Activated T-cell treated with anti-CD3 and anti-CD28 coated beads, Interleukin-2, amount 50 U/mL, for 1 hour (primary cell): ENCODE measurements around the gene NHEJ1.

Source experiments
- DNase-seq: peaks from one replicate; pipeline ENCODE4 v3.0.0-alpha.2; 2020

Gene NHEJ1

GRCh38 chr2:219084791-219085190 lies 75.8 kb downstream of the NHEJ1 start:
- no peak for DNase-seq

- no peak for DNase-seq
Observed at GRCh38 chr2:219082332-219082958, 78.2 kb downstream of the NHEJ1 start.

DNA sequence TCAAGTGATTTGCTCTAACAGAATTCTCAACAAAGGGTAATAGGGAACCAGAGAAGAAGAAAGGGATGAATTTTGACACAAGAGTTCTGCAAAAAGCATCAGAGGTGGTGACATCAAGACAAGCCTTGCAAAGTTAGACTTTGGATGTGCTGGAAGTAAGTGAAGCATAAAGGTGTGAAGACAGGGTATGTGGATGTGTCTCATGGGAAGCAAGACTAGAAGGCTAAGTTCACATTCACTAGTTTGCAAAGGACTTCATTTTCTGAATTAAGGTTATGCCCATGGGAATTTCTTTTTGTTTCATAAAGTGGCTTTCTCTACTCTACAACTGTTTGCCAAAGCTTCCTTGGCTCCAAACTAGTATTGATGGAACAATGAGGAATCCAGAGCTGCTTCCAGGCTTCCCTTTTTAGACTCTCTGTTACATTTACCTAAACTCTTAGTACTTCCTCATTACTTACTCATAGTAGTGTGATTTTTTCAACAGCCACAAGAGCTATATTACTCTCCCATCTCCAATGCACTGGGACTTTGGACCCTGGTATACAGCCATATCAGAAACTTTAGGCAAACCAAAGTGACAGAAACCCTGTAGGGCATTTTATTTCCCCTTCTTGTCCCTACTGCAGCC lies 78.8 kb downstream of the NHEJ1 start:
- DNase-seq: no peak

- DNase-seq: no peak
Observed at GRCh38 chr2:219081096-219081495, 79.5 kb downstream of the NHEJ1 start.

DNA sequence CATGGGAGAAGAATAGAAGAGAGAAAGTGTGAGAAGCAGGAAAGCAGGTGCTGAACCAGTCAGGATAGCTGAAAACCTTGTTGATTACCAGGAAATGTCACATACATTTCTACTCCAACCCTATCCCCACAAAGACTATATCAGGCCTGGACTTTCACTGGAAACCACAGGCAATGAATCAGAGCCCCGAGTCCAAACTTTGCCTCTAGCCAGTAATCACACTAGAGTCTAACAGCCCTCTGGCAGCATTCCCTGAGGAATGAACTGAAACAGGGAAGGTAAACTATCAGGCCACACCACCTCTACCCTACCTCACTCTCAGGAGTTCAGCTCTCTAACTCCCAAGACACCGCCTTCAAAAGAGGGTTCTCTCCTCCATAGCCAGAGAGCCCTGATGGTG lies 81.2 kb downstream of the NHEJ1 start:
- no peak for DNase-seq

DNA sequence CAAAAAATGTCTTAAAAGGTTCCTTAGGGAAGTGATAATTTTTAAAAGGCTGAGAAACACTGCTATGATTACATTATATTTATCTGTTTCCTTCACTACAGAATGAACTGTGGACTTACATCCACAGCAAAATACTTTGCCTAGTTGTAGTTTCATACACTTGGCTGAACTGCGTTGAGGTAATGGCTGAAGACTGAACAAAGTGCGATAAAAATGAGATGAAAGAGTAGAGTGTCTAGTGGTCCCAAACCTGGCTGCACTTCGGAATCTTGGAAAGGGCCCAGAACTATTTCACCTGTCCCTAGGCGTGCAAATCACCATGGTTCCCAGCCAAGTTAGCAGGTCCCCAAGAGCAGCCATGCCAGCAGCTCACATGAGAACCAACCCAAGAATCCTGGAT lies 81.7 kb downstream of the NHEJ1 start:
- DNase-seq: no peak

DNA sequence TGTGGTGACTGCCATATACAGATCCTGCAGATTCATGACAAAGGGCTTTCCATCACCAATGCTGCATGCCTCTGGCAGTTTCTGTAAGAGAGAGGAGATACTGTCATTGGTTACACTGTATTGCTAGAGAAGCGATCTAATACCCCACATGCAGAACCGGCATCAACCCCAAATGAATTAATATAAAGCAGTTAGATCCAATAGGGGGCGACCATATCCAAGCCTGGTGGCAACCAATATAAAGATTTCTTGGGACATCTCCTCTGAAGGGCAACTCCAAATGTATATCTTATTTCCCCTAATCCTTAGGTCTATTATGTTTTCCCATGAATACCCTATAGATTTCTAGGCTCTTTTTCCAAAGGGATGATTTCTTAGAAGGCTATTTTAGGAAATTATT lies 82.5 kb downstream of the NHEJ1 start:
- no peak for DNase-seq

- no peak for DNase-seq
Observed at GRCh38 chr2:219076253-219076652, 84.4 kb downstream of the NHEJ1 start.

GRCh38 chr2:219073413-219074129 lies 87.0 kb downstream of the NHEJ1 start:
- no peak for DNase-seq

DNA sequence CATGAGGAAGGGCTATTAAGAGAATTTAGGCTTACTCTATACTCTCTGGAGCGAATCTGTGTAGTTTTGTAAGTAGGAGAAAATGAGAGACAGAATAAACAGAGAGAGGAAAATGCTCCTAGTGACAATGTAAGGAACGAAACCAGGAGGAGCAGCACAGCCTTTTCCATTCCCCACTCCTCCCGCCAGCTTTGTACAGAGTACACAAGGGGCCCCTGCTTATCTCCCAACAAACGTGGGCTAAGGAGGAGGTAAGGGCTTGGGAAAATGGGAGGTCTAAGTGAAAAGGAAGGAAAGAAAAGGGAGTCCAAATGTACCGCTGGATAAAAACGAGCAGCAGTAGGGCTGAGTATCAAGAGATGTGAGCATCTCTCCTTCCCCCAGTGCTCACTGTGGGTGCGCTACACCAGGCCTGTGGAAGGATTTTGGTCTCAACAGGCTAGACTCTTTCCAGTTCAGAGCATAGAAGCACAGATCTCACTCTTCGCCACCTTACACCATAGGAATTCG lies 87.8 kb downstream of the NHEJ1 start:
- DNase-seq: no peak

DNA sequence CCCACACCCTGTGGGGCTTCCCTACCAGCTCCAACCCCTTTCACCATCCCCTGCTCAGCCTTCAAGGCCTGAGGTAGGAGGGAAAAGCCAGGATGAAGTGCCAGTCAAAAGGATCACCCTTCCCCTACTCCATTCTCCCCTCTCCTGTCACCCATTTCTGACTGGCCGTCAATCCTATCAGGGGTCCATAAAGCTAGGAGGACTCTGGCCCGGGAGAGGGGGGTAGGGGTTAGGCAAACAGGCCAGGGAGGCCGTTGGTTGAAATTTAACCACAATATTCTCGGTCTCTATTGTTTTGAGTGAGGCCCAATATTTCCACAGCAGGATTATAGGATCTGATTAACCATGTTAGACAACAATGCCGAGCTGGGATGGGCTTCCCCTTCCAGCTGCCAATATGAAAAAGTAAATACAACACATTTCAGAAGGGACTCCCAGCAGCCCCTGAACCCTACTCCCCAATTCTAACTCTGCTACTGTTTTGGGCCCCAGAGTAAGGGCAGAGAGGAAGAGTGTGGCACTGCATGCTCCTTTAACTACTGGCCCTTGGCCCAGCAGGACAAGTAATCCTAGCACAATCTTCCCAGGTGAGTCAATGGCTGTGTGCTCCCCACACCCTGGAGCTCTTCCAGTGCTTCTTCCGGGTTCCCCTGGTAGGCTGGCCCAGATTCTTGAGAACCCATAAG lies 89.3 kb downstream of the NHEJ1 start:
- DNase-seq: no peak

DNA sequence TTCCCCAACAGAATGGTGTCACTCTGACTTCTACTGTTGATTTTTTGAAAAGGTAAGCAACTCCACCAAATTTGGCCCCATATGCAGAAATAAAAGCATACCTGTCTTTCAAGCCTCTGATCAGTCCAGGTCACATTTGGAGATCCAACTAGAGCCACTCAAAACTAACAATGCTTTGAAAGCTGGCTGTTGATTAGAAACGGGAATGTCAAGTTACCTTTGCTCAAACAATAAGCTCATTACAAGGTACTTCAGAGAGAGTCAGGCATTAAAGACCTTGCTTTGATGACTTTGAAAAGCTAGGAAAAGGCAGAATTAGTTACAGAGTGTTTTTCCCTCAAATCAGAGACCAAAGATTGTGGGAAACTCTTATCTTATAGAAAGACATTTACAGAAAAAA lies 95.1 kb downstream of the NHEJ1 start:
- no peak for DNase-seq

DNA sequence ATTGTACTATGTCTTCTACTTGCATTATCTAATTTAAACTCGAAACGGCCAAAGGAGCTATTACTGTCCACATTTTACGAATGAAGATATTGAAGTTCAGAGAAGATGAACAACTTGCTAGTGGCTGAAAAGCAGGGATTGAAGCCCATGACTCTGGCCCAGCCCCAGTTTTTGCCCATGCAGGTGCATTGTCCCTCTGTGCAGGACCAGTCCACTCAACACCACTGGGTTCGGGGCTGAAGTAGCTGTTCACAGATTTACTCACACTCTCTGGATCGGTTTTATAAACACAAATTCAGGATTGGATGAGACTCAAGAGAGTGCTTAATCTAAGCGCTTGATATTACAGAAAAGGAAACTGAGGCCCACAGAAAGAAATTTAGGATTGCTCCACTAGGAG lies 98.5 kb downstream of the NHEJ1 start:
- DNase-seq: no peak

DNA sequence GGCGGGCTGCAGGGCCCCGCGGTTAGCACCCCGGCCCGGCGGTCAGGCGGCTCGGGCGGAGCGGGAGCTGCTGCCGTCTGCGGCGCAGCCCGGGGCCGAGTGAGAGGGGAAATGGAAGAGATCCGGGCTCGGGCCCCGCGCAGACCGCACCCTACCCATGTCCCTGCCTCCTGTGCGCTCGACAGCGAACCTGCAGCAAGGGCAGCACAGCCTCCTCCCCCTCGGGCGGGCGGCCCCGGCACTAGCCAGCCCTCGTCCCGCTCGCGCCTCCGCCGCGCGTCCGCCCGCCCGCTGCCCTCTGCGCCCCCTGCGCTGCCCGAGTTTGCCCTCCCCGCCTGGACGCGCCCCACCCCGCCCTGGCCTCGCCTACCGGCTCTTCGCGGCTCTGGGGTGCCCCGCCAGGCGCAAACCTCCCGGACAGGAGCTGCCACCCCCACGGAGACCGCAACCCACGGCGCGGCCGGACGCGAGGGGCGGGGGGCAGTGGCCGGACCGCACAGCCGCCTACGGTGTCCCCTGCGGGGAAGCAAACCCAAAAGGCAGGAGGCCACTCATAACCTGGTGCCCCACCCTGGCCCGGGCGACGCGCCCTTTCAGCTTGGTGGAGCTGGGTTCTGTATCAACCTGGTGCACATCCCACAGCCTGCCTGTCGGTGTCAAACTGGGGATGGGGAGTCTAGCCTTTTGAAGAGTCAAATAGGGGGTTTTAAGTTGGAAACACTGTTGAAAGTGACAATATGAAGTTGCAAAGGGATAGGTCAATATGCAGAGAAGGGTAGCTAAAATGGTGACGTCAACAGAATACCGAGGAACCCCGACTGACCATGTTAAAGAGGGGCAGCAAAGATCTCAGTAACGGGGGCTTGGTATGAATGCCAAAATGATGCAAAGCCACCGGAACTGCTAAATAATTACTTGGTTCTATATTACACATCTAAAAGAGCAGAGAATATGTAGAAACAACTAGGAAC lies 99.5 kb downstream of the NHEJ1 start, which contains the start of gene IHH:
Gene IHH, minus strand, starts transcription at position 101 of the 971 bp plus-strand sequence. CDS start 454 bp downstream, outside the sequence.
- DNase-seq: peak; percentile 23

DNA sequence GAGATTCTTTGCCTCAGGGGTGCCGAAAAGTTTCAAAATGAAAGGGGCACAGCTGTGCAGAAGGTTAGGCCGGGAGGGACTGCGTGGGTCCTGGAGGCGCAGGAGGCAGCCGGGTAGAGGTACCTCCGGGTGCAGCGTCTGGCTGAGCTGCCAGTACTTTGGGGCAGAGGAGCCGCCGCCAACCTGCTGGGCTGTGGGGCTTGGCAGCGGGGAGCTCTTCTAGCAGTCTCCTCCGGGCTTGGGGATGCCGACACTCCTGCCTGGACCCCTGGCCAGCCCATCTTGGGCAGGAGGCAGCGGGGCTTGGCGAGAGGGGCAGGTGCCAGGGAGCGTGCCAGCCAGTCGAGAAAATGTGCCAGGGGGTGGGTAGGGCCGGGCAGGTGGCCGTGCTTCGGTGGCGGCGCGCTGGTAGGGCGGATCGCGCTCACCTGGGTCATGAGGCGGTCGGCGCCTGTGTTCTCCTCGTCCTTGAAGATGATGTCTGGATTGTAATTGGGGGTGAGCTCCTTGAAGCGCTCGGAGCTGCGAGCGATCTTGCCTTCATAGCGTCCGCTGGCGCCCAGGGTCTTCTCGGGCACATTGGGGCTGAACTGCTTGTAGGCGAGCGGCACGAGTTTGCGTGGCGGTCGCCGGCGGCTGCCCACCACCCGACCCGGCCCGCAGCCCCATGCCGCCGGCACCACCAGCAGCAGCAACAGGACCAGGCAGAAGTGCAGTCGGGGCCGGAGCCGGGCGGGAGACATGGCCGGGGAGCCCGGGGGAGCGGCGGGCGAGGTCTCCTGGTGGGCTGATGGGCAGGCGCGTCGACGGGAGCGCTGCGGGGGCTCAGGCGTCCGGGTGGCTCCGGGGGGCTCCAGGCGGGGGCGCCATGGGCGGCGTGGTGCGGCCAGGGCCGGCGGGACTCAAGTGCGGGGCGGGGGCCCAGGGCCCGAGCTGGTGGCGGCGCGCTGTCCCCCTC lies 100.6 kb downstream of the NHEJ1 start:
- peak; percentile 27 for DNase-seq

DNA sequence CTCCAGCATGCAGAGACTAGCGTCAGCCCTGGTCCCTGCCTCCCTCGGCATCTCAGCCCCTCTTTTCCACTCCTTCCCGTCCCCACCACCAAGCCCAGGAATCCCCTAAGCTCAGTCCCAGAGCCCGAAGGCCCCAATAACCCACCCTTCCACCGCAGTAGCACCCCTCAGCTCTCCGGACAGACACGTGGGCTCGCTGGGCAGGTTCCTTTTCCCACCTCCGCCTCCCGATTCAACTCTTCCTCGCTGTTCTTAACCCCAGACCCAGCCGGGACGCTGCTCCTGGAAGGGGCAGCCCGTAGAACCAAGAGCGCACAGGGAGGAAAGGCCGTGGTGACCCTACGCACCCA lies 101.3 kb downstream of the NHEJ1 start:
- DNase-seq: peak; percentile 19

DNA sequence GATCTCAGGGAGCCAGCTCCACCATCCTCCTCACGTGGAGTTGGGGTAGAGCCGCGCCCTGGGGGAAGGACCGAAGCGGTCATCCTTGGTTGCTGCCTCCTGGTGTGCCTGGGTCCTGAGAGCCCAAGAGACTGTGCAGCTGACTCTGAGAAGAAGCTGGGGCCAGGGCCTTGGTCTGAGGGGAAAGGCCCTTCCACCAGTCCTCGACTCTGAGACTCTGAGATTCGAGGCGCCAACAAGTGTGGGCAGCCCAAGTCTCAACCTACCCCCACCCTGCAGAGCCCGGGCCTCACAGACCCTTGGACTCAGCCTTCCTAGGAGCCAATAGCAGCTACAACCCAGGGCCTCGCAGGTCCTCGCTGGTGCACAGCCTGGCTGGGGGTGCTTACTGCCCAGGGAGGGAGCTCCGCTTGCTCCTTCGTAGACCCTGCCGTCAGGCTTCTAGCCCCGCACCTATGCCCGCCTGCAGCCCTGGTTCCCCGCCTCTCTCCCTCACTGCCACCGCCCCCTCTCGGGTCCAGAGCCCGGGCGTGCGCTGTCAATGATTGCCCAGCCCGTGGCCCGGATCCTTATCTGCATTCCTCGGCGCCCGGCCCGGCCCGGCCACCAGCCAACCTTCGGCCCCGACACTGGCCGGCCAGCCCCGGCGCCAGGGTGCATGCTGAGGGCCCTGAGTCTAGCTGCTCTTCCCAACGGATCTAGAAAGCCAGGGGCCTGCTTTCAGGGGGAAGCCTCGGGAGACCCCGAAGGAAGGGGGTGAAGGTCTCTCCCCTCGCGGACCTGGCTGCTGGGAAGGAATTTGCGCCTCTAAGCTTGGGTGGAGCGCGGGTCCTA lies 101.9 kb downstream of the NHEJ1 start:
- peak; percentile 21 for DNase-seq

DNA sequence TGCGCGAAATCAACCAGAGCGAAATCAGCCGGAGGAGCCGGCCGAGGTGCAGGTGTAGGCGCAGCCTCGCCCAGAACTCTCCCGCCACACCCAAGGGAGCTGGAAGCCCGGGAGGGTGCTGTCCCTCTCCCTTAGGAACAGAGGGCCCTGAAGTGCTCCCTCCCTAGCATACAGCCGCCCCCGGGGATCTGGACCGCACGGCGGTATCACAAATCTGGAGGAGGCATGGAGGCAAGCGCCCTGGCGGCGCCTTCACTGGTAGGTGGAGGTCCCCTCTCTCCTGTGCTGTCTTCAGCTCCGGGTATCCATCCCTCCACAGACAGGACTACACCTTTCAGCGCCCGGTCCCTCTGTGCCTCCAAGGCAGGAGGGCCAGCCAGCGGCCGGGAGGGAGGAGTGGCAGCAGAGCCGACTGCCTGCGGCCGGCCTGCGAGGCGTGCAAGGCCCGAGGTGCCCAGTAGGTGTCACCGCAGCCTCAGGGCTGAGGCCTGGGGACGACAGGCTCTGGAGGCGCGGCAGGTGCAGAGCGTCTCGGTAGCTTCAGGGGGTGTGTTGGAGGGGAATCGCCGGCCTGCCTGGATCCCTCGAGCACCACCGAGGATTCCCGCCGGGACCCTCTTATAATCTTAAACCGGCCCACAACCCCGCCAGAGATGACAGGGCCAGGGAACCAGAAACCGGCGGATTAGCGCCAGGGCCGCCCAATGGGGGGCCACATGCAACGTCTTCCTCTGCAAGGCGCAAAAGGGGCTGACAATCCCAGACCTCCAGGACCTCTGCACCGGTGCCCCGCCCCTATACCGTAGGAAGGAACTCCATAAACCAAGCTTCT lies 102.7 kb downstream of the NHEJ1 start:
- peak; percentile 83 for DNase-seq
